Stimulated activated naive CD4-positive, alpha-beta T cell treated with Interleukin-2 at 50 U/mL for 16 hours (primary cell): ENCODE data around the gene GSDMA.
"Not testable (repeated sequence)": the region's sequence is repeated elsewhere in the genome, so short reads cannot be mapped to it uniquely, and the experiment has no call there.

Experiments
- DNase-seq: peaks from one replicate; lab custom pipeline; 2025; lab: John Stamatoyannopoulos, UW

Gene GSDMA

DNA sequence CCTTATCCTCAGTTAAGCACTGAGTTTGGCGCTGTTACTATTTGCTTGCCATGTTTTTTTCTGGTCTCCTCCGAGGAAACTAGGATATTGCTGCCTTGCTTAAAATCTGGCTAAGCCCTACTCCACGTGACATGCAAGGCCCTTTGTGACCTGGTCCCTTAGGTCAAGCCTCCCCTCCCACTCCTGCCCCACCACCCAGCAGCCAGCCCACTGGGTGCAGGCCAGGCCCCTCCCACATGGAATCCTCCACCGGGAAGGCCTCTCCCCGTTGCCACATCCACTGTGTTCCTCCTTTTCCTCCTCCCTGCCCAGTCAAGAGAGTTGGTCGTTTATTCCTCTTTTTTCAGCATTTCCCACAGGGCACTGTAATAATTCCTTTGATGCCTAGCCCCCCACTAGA lies 34.0 kb downstream of the GSDMA start:
- DNase-seq = no peak

DNA sequence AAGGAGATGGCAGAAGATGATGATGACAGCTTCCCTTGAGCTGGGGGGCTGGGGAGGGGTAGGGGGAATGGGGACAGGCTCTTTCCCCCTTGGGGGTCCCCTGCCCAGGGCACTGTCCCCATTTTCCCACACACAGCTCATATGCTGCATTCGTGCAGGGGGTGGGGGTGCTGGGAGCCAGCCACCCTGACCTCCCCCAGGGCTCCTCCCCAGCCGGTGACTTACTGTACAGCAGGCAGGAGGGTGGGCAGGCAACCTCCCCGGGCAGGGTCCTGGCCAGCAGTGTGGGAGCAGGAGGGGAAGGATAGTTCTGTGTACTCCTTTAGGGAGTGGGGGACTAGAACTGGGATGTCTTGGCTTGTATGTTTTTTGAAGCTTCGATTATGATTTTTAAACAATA lies 34.7 kb downstream of the GSDMA start:
- no peak for DNase-seq

DNA sequence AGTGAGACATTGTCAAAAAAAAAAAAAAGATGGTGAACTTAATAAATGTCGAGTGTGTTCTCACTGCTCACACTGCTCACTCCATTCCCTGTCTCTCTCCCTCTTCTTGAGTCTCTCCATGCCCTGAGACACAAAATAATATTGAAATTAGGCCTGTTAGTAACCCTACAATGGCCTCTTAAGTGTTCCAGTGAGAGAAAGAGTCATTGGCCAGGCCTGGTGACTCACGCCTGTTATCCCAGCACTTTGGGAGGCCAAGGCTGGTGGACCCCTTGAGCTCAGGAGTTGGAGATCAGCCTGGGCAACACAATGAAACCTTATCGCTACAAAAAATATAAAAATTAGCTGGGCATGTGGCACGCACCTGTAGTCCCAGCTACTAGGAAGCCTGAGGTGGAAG lies 36.3 kb downstream of the GSDMA start:
- no peak for DNase-seq

DNA sequence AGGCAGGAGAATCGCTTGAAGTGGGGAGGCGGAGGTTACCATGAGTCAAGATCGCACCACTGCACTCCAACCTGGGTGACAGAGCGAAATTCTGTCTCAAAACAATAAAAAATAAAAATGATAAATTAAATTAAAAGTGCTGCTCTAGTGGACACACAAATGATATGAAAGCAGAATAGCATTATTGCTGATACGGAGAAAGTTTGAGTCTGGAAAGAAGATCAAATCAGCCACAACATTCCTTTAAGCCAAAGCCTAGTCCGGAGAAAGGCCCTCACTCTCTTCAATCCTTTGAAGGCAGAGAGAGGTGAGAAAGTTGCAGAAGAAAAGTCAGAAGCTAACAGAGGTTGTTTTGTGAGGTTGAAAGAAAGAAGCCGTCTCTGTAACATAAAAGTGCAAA lies 37.4 kb downstream of the GSDMA start:
- DNase-seq = no peak

DNA sequence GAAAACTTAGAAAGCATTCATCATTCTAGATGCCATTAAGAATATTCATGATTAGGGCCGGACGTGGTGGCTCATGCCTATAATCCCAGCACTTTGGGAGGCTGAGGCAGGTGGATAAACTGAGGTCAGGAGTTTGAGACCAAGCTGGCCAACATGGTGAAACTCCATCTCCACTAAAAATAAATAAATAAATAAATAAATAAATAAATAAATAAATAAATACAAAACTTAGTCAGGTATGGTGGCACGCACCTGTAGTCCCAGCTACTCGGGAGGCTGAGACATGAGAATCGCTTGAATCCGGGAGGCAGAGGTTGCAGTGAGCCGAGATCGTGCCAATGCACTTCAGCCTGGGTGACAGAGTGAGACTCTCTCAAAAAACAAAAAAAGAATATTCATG lies 38.5 kb downstream of the GSDMA start:
- not testable (repeated sequence) for DNase-seq

DNA sequence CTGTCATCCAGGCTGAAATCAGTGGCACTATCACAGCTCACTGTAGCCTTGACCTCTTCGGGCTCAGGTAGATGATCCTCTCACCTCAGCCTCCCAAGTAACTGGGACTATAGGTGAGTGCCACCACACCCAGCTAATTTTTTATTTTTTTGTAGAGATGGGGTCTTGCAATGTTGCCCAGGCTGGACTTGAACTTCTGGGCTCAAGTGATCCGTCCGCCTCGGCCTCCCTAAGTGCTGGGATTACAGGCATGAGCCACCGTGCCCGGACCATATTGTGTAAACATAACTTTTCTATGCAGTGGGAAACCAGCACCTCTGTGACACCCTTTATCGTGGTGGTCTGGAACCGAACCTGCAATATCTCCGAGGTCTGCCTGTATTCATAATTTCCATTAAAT lies 41.3 kb downstream of the GSDMA start:
- no peak for DNase-seq

DNA sequence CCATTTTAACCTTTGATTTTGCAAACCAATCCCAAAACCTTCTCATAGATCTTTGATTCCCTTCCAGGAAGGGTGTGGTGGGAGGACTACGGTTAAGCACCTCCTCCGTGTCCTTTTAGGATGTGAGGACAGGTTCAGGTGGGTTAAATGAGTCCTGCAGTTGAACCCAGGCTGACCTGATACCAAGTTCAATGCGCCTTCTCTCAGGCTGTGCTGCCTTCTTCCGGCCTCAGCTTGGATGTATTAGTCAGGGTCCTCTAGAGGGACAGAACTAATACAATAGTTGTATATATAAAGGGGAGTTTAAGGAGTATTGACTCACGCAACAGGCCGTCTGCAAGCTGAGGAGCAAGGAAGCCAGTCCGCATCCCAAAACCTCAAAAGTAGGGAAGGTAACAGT lies 41.9 kb downstream of the GSDMA start:
- no peak for DNase-seq

DNA sequence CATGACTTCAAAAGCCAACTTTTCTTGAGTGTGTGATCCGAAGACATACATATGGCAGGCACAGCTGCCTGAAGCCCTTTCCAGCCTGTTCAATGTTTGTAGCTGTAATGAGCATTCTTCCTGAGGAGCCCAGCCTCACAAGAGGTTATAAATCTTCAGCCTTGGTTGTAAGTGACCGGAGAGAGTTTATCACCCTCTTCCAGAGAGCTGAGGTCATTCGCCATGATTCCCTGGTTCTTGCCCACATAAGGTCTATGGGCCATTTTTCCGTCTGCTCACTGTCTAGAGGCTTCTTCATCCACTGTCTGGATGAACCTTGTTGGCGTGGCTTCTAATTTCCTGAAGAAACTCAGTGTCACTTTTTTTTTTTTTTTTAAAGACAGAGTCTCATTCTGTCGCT lies 42.7 kb downstream of the GSDMA start:
- DNase-seq = no peak

DNA sequence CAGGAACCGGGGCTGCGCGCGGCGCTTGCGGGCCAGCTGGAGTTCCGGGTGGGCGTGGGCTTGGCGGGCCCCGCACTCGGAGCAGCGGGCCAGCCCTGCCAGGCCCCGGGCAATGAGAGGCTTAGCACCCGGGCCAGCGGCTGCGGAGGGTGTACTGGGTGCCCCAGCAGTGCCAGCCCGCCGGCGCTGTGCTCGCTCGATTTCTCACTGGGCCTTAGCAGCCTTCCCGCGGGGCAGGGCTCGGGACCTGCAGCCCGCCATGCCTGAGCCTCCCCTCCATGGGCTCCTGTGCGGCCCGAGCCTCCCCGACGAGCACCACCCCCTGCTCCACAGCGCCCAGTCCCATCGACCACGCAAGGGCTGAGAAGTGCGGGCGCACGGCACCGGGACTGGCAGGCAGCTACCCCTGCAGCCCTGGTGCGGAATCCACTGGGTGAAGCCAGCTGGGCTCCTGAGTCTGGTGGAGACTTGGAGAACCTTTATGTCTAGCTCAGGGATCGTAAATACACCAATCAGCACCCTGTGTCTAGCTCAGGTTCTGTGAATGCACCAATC lies 48.2 kb downstream of the GSDMA start:
- DNase-seq = not testable (repeated sequence)

DNA sequence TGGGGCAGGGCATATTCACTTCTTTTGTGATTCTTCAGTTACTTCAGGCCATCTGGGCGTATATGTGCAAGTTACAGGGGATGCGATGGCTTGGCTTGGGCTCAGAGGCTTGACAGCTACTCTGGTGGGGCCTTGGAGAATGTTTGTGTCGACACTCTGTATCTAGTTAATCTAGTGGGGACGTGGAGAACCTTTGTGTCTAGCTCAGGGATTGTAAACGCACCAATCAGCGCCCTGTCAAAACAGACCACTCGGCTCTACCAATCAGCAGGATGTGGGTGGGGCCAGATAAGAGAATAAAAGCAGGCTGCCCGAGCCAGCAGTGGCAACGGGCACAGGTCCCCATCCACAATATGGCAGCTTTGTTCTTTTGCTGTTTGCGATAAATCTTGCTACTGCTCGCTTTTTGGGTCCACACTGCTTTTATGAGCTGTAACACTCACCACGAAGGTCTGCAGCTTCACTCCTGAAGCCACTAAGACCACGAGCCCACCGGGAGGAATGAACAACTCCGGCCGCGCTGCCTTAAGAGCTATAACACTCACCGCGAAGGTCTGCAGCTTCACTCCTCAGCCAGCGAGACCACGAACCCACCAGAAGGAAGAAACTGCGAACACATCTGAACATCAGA lies 49.3 kb downstream of the GSDMA start:
- DNase-seq = not testable (repeated sequence)

DNA sequence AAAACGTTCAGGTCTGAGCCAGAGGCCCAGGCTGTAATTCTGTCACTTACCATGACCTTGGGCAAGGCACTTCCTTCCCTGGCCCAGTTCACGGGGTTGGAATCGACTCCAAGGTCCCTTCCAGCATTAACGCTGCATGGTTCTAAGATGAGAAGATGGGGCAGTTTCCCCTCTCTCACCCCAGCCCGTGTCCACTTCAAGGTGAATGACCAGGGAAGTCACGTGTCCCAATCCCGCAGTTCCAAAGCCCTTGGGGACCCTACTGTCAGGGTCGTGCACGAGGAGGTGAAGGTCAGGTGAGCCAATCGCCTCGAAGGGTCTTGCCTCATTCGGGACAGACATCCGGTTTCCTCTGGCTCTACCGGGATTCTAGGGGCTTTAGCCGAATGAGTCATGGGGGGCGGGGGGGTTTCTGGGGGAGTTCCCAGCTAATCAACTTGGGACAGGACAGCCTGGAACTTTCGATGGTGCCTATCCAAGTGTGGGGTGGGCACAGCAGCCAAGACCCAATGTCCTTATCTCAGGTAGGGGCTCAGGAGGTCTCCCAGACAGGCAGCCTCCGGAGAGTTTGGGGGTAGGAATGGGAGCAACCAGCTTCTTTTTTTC lies 51.7 kb downstream of the GSDMA start:
- no peak for DNase-seq

DNA sequence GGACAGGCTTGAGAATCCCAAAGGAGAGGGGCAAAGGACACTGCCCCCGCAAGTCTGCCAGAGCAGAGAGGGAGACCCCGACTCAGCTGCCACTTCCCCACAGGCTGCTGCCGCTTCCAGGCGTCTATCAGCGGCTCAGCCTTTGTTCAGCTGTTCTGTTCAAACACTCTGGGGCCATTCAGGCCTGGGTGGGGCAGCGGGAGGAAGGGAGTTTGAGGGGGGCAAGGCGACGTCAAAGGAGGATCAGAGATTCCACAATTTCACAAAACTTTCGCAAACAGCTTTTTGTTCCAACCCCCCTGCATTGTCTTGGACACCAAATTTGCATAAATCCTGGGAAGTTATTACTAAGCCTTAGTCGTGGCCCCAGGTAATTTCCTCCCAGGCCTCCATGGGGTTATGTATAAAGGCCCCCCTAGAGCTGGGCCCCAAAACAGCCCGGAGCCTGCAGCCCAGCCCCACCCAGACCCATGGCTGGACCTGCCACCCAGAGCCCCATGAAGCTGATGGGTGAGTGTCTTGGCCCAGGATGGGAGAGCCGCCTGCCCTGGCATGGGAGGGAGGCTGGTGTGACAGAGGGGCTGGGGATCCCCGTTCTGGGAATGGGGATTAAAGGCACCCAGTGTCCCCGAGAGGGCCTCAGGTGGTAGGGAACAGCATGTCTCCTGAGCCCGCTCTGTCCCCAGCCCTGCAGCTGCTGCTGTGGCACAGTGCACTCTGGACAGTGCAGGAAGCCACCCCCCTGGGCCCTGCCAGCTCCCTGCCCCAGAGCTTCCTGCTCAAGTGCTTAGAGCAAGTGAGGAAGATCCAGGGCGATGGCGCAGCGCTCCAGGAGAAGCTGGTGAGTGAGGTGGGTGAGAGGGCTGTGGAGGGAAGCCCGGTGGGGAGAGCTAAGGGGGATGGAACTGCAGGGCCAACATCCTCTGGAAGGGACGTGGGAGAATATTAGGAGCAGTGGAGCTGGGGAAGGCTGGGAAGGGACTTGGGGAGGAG lies 52.5 kb downstream of the GSDMA start, which contains the start of gene CSF3:
TSS of gene CSF3 (plus strand) at position 436 of the 993 bp plus-strand sequence. CDS start at position 471, 35 bp downstream.
- DNase-seq = no peak

DNA sequence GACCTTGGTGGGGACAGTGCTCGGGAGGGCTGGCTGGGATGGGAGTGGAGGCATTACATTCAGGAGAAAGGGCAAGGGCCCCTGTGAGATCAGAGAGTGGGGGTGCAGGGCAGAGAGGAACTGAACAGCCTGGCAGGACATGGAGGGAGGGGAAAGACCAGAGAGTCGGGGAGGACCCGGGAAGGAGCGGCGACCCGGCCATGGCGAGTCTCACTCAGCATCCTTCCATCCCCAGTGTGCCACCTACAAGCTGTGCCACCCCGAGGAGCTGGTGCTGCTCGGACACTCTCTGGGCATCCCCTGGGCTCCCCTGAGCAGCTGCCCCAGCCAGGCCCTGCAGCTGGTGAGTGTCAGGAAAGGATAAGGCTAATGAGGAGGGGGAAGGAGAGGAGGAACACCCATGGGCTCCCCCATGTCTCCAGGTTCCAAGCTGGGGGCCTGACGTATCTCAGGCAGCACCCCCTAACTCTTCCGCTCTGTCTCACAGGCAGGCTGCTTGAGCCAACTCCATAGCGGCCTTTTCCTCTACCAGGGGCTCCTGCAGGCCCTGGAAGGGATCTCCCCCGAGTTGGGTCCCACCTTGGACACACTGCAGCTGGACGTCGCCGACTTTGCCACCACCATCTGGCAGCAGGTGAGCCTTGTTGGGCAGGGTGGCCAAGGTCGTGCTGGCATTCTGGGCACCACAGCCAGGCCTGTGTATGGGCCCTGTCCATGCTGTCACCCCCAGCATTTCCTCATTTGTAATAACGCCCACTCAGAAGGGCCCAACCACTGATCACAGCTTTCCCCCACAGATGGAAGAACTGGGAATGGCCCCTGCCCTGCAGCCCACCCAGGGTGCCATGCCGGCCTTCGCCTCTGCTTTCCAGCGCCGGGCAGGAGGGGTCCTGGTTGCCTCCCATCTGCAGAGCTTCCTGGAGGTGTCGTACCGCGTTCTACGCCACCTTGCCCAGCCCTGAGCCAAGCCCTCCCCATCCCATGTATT lies 53.5 kb downstream of the GSDMA start:
- no peak for DNase-seq

DNA sequence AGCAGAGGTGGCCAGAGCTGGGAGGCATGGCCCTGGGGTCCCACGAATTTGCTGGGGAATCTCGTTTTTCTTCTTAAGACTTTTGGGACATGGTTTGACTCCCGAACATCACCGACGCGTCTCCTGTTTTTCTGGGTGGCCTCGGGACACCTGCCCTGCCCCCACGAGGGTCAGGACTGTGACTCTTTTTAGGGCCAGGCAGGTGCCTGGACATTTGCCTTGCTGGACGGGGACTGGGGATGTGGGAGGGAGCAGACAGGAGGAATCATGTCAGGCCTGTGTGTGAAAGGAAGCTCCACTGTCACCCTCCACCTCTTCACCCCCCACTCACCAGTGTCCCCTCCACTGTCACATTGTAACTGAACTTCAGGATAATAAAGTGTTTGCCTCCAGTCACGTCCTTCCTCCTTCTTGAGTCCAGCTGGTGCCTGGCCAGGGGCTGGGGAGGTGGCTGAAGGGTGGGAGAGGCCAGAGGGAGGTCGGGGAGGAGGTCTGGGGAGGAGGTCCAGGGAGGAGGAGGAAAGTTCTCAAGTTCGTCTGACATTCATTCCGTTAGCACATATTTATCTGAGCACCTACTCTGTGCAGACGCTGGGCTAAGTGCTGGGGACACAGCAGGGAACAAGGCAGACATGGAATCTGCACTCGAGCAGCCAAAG lies 54.7 kb downstream of the GSDMA start:
- no peak for DNase-seq

DNA sequence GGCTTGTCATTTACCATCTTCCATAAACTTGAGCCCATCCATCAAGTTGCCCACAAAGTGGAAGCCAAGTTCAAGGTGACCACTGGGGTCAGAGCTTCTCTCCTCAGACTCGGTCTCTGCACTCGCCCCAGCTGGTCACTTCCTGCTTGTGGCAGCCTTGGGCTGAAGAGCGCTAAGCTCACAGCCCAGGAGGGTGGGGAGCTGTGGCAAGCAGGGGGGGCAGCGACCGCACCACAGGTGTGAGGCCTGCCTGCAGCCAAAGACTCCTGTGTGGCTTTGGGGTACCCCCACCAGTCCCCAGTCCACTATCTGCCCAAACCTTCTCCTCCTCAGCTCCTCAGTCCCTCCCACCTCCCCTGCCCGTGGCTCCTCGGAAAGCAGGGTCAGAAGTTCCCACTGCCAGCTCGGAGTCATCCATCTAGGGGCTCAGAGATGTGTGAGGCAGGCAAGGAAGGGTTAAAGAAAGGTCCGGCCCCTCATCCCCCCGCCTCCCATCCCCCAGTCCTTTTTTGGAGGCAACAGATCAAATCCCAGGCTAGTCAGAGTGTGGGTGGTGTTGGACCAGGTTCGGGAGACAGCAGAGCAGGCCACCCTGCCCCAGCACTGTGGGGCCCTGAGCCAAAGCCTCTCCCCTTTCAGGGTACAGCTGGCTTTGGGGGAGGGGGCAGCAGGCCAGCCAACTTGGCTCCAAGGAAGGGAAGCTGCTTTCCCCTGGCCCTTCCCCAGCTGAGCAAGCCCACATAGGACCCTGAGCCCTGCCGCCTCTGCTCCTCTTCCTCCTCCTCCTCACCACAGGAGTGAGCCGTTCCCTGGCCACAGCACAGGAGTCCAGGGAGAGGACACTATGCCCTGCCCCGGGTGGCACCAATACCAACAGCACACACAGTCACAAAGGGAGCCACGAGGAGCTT lies 55.7 kb downstream of the GSDMA start:
- DNase-seq = no peak

DNA sequence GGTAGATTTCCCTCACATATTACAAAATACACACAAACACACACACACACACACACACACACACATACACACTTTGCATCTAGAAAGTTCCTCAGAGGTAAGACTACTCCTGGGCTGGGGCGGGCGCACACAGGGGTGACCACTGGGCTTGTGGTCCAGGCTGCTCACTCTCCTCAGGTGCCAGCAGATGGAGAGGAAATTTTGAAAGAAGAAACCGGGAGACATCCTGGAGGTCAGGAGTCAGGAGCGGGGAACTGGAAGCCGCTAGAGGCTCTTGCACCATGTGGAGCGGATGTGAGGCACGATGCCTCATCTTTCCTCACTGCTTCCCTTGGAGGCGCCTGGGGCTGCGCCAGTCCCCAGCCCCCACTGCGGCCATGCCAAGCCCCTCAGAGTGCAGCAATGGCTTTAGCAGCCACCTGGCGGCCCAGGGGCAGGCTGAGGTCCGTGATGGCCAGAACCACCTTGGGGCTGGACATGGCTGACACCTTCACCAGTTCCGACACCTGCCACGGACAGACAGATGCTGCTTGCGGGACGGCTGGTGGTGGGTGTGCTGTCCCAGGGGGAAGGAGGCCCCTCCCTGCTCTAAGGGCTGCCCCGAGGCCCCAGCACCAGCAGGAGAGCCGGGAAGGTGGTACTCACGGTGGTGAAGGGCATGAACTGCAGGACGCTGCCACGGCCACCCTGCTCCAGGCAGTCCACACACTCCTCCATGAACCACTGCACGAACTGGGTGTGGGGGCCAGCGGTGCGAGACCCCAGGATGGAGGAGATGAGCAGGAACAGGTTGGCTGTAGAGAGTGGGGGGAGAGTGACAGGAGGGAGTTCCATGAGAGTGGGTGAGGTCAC lies 56.6 kb downstream of the GSDMA start:
- no peak for DNase-seq

DNA sequence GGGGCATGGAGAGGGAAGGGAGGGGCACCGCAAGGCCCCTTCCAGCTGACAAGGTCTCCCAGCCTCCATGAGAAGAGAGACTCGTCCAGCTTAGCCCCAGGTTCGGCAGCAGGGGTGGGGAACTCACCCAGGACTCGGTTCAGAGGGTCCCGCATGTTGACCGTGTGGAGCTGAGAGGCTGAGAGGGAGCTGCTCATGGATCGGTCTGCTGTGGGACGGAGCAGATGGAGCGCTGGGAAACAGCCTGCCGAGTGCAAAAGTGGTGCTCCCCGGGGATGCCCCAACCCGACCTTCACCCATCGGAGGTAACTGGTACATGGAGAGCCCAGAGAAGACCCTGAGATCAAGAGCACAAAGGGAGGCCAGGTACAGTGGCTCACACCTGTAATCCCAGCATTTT lies 57.3 kb downstream of the GSDMA start:
- DNase-seq = no peak

DNA sequence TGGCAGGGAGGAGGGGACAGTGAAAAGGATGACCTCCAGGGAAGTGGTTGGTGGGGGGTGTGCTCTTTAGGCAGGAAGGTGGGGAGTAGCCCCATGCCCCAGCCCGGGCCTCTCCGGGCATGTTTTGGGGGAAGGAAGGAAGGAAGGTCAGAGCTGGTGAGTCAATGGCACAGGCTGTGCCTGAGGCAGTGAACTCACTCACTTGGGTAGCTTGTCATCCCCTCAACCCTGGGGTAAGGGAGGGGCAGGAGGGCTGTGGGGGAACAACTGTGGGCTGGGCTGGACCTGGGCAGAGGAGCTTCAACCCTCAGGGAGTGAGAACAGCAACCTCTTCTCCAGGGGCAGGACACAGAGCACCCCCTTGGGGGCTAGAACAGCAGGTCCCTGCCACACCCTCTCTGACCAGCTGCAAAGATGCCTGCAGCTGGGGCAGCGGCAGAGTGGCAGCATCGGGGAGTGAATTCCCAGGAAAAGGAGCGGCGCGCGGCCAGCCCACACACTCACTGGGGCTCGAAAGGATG lies 58.7 kb downstream of the GSDMA start:
- no peak for DNase-seq
